Measurements from ENCODE around the gene HBZ.

DNA sequence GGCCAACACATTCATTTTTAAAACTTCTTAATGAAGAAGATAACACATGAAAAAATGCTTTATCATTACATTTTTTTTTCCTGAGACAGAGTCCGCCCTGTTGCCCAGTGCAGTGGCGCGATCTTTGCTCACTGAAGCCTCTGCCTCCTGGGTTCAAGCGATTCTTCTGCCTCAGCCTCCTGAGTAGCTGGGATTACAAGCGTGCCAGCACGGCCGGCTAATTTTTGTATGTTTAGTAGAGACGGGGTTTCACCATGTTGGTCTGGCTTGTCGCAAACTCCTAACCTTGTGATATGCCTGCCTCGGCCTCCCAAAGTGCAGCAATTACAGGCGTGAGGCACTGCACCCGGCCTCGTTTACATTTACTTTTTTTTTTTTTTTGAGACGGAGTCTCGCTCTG is 41.0 kb downstream of the HBZ start:
- no peak for TF ChIP-seq ZNF230 (CRISPR knock-in tag; IDR thresholded peaks at IDR 0.05)
- TF ChIP-seq ZNF281 (CRISPR knock-in tag; IDR thresholded peaks at IDR 0.05; ENCODE audit: borderline replicate concordance), result no peak
- TF ChIP-seq SP1 (IDR thresholded peaks at IDR 0.05), result no peak
- no peak for TF ChIP-seq SP1 (CRISPR knock-in tag; IDR thresholded peaks at IDR 0.05)
- no peak for TF ChIP-seq HDAC2 (CRISPR knock-in tag; IDR thresholded peaks at IDR 0.05)
- TF ChIP-seq CTCF (CRISPR knock-in tag; IDR thresholded peaks at IDR 0.05), result no peak
- TF ChIP-seq TRIM24 (CRISPR knock-in tag; IDR thresholded peaks at IDR 0.05), result no peak
- TF ChIP-seq REST (IDR thresholded peaks at IDR 0.05; ENCODE audit: borderline replicate concordance in 1 of 2, low read depth in 1 of 2, low read length in 2 of 2), result no peak
- TF ChIP-seq MAF1 (CRISPR knock-in tag; IDR thresholded peaks at IDR 0.05; ENCODE audit: borderline replicate concordance), result no peak
